Measurements from ENCODE around the gene SORBS1. TPM values are rescaled to one million over a fixed set of nuclear protein-coding genes. Genes with fewer than 3 reads are reported as not detected.

Gene SORBS1
- total RNA-seq, 1 donor from 2014 or later, result 896 TPM

DNA sequence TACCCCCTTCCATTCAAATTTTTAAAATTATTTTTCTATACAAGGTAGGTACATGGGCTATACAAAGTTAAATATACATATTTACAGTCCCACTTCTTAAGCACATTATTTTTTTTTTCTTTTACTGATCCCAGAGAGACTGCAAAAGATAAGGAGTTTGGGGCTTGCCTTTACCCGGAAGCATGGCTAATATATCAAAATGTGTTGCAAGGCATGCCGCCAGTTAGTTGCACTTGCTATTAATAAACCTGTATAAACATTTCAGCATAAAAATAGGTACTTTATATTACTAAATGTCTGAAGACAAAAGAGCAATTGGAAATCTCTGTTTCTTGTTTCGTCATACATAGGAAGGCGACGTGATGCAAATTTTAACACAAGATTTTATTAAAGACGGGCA, 248.9 kb downstream of the SORBS1 start:
- H3K4me3 ChIP-seq, result no peak overlapping the region
- peaks cover 80% of the 10 kb centered on the region for H3K4me1 ChIP-seq
- peaks cover 34% of the 10 kb centered on the region for H3K36me3 ChIP-seq
- TF ChIP-seq, protein P1, sequence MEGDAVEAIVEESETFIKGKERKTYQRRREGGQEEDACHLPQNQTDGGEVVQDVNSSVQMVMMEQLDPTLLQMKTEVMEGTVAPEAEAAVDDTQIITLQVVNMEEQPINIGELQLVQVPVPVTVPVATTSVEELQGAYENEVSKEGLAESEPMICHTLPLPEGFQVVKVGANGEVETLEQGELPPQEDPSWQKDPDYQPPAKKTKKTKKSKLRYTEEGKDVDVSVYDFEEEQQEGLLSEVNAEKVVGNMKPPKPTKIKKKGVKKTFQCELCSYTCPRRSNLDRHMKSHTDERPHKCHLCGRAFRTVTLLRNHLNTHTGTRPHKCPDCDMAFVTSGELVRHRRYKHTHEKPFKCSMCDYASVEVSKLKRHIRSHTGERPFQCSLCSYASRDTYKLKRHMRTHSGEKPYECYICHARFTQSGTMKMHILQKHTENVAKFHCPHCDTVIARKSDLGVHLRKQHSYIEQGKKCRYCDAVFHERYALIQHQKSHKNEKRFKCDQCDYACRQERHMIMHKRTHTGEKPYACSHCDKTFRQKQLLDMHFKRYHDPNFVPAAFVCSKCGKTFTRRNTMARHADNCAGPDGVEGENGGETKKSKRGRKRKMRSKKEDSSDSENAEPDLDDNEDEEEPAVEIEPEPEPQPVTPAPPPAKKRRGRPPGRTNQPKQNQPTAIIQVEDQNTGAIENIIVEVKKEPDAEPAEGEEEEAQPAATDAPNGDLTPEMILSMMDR (IDR thresholded peaks at IDR 0.05; ENCODE audit: borderline replicate concordance), result no peak
- peak overlapping the region; percentile 54 for H3K27ac ChIP-seq (replicated peaks)
- H3K9me3 ChIP-seq (replicated peaks), result no peaks in the 10 kb centered on the region
- H3K27me3 ChIP-seq (ENCODE audit: low read depth), result no peaks in the 10 kb centered on the region
- intact Hi-C loops (cut with micrococcal nuclease), result no loop called here
- no peak for DNase-seq

DNA sequence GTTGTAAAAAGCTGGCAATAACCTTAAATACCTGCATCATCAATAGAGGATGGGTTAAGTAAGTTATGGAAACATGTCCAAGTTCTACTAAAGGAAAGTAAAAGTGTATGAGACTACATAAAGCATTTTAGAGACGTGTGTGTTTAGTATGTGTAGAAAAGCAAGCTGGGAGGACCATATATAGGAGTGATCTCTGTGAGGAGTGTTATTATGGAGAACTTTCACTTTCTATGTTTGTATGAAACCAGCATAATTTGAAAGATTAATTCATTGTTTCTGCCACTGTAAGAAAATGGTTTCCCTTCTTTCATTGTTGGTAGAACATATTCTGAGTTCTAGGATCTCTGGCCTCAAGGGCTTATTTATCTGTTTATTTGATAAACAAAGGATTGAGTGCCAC, 251.2 kb downstream of the SORBS1 start:
- DNase-seq, result no peak
- Histone ChIP-seq H3K4me3 (no peak overlapping the region), H3K9me3 (replicated peaks) (no peaks in the 10 kb centered on the region), H3K36me3 (peaks cover 19% of the 10 kb centered on the region), H3K4me1 (peaks cover 66% of the 10 kb centered on the region), H3K27me3 (ENCODE audit: low read depth) (no peaks in the 10 kb centered on the region), H3K27ac (replicated peaks) (peak overlapping the region; percentile 69)
- intact Hi-C loops (cut with micrococcal nuclease), result no loop called here
- TF ChIP-seq, protein P1 (IDR thresholded peaks at IDR 0.05; ENCODE audit: borderline replicate concordance), result no peak

DNA sequence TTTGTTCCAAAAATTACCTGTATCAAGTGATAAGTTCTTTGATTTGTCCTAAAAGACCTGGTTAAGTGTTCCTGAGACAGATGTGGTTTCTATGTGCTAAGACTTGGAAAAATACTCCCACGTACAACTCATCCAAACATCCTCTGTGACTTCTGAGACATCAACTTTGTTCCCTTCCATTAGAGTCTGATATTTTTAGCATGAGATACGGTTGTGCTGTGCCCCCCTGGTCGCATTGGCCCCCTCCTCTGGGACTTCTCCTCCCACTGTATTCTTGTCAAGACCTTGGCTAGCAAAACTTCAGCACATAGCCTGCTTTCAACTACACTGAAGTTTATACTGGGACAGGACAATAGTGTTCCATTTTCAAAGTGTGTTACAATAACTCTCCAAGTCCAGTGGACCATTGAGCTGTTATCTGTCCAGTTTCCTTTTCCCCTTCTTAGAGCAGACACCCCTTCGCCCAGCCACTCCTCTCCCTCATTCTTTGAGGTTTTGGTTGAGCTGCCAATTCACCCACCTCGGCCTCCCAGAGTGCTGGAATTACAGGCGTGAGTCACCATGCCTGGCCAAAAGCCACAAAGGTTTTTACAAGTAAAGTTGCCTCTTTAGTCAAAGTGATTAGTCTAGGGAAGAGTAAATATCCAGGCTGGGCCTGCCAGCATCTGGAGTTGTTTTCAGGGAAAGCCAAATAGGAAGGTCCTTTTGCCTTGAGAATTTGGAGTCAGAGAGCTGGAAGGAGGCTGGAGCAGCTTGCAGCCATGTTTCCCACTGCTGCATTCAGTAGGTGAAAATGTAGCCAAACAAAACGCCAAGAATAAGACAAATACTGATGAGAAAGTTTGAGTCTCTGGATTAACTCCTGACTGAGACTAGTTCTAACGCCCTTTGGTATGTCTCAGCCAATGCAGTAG, 252.5 kb downstream of the SORBS1 start:
- Histone ChIP-seq H3K27me3 (ENCODE audit: low read depth) (no peaks in the 10 kb centered on the region), H3K27ac (replicated peaks) (peak overlapping the region; percentile 69), H3K36me3 (peaks cover 6% of the 10 kb centered on the region), H3K4me1 (peaks cover 53% of the 10 kb centered on the region), H3K9me3 (replicated peaks) (no peaks in the 10 kb centered on the region), H3K4me3 (no peak overlapping the region)
- intact Hi-C loops (cut with micrococcal nuclease), result no loop called here
- peak; percentile 54 for DNase-seq
- TF ChIP-seq, protein P1 (IDR thresholded peaks at IDR 0.05; ENCODE audit: borderline replicate concordance), result no peak

DNA sequence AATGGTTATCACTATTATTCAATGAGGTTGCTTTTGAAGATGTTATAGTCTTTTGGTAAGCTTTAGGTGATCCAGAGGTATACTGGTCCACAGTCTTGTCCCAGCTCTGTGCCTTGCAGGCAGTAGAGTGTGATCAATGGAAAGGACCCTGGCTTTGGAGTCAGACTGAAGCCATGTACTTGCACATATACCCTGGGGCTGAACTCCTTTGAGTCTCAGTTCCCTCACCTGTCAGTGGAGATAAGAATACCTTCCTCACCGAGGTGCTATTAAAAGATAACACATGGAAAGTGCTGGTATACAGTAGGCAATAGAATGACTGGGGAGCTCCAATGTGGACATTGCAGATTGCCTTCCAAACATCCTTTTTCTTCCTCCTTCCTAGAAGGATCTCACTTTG, 254.3 kb downstream of the SORBS1 start:
- H3K27ac ChIP-seq (replicated peaks), result no peak overlapping the region
- no peaks in the 10 kb centered on the region for H3K27me3 ChIP-seq (ENCODE audit: low read depth)
- intact Hi-C loops (cut with micrococcal nuclease), result no loop called here
- peaks cover 35% of the 10 kb centered on the region for H3K4me1 ChIP-seq
- no peak for DNase-seq
- H3K36me3 ChIP-seq, result no peaks in the 10 kb centered on the region
- H3K4me3 ChIP-seq, result no peak overlapping the region
- no peaks in the 10 kb centered on the region for H3K9me3 ChIP-seq (replicated peaks)
- TF ChIP-seq, protein P1 (IDR thresholded peaks at IDR 0.05; ENCODE audit: borderline replicate concordance), result no peak

DNA sequence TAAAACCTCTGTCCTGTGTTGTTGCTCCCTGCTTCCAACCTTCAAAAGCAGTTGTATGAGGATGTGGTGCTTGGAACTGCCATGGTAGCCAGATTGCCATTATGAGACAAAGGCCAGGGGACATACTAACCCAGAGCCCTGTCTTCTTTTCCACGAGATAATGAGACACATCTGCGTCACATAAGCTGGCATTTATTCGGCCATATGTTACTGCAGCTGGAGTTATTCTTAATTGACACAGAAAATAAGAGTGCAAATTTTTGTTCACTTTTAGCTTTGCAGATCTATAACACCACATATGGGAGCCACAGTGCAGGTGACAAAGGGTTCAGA, 254.9 kb downstream of the SORBS1 start:
- H3K4me3 ChIP-seq, result no peak overlapping the region
- intact Hi-C loops (cut with micrococcal nuclease), result no loop called here
- TF ChIP-seq, protein P1 (IDR thresholded peaks at IDR 0.05; ENCODE audit: borderline replicate concordance), result no peak

More for the DNA sequence above, 254.9 kb downstream of the SORBS1 start:
- Histone ChIP-seq H3K4me1 (peaks cover 35% of the 10 kb centered on the region), H3K27ac (replicated peaks) (no peak overlapping the region), H3K9me3 (replicated peaks) (no peaks in the 10 kb centered on the region), H3K36me3 (no peaks in the 10 kb centered on the region), H3K27me3 (ENCODE audit: low read depth) (no peaks in the 10 kb centered on the region)
- DNase-seq, result no peak

Measured in left ventricle myocardium inferior (tissue), 1 donor.